Osteoblast (primary cell): ENCODE data around the gene WBP1. TPM values are rescaled to one million over a fixed set of nuclear protein-coding genes. Genes with fewer than 3 reads are reported as not detected.

Source experiments
- DNase-seq: peaks from one replicate; pipeline ENCODE4 v3.0.0; 2011; ENCODE audit warnings: low spot score, mixed read lengths; ENCODE audit not compliant: insufficient read length; ENCODE audit errors: missing footprints
- H2AFZ ChIP-seq: 2 replicates; pipeline ENCODE4 v1.6.0; 2011; ENCODE audit warnings: mild to moderate bottlenecking, low read length
- H3K27ac ChIP-seq: 2 replicates; pipeline ENCODE4 v1.5.1; 2011; ENCODE audit warnings: mild to moderate bottlenecking, low read depth, low read length, moderate library complexity
- H3K27me3 ChIP-seq: 2 replicates; pipeline ENCODE4 v1.6.0; 2012; ENCODE audit warnings: mild to moderate bottlenecking, control low read depth, inconsistent platforms, low read length, moderate library complexity; ENCODE audit not compliant: insufficient read depth
- H3K36me3 ChIP-seq: 2 replicates; pipeline ENCODE4 v1.5.1; 2011; ENCODE audit warnings: mild to moderate bottlenecking, low read length, control low read depth, moderate library complexity; ENCODE audit not compliant: insufficient read depth
- H3K4me1 ChIP-seq: 2 replicates; pipeline ENCODE4 v1.5.1; 2011; ENCODE audit warnings: mild to moderate bottlenecking, low read length, control low read depth, moderate library complexity; ENCODE audit not compliant: insufficient read depth
- H3K4me2 ChIP-seq: 2 replicates; pipeline ENCODE4 v1.6.0; 2011; ENCODE audit warnings: mild to moderate bottlenecking, low read length; ENCODE audit not compliant: insufficient read depth
- H3K4me3 ChIP-seq: fragments of 200-600 bp; sonication (generic); 3 replicates; pipeline ENCODE4 v1.5.1; 2012; ENCODE audit warnings: mild to moderate bottlenecking, low read length, inconsistent platforms; ENCODE audit not compliant: insufficient read depth
- H3K79me2 ChIP-seq: 2 replicates; pipeline ENCODE4 v1.6.0; 2012; ENCODE audit warnings: mild to moderate bottlenecking, low read length, control low read depth, inconsistent platforms; ENCODE audit not compliant: insufficient read depth
- H3K9me3 ChIP-seq: 2 replicates; pipeline ENCODE4 v1.5.1; 2011; ENCODE audit warnings: low read depth, low read length, control low read depth
- H4K20me1 ChIP-seq: 2 replicates; pipeline ENCODE4 v1.6.0; 2012; ENCODE audit warnings: mild to moderate bottlenecking, low read length, control low read depth; ENCODE audit not compliant: insufficient read depth
- total RNA-seq: library from RNA; depleted of rRNA; stranded (reverse); fragments of >200 nt; gene quantifications from 2 replicates; pipeline ENCODE4 v1.2.3, GENCODE V29; 2012
- TF ChIP-seq, protein P1 (sequence below): IDR thresholded peaks from 2 replicates; pipeline ENCODE4 v1.5.1; 2011; ENCODE audit warnings: mild to moderate bottlenecking, low read depth, low read length, moderate library complexity; ENCODE audit errors: extremely low read depth

Gene WBP1
- total RNA-seq, 1 donor, result 35.5 TPM

DNA sequence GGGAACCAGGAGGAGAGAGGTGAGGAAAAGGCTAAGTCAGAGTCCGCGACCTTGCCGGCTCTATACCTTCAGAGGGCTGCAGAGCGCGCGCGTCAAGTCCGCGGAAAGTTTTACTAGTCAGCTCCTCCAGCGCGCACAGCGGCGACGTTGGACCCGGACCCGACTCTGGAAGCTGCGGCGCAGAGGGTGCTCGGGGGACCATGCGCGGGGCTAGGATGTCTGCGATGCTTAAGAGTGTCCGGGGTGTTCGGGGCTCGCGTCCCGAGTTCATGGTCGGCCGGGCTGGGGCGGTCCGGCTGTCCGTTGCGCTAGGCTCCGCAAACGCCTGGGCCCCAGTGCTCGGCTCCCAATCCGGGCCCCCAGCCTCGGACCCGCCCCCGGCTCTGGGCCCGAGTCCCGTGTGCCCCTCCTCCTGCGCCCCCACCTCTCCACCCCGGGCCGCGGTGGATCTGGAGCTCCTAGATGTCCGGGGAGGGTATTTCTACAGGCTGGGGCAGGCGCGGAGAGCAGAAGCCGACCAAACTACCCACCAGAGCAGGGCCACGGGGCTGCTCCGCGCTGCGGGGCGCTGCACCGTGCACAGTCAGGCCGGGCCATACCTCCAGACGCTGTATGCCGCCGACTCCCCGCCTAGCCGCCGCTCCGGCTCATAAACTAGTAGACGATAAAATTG is 41.2 kb downstream of the WBP1 start, which contains the start of gene LBX2:
Gene LBX2, minus strand, starts transcription at position 337 of the 673 bp plus-strand sequence. Its CDS starts 66 bp downstream, at position 271.
- H3K9me3 ChIP-seq, result no peaks in the 10 kb centered on the region

GRCh38 chr2:74499940-74500577 is 41.8 kb downstream of the WBP1 start:
- no peaks in the 10 kb centered on the region for H3K27me3 ChIP-seq
- DNase-seq, result peak; percentile 72
- H3K9me3 ChIP-seq, result no peaks in the 10 kb centered on the region
- no peak overlapping the region for H3K27ac ChIP-seq
- H3K4me2 ChIP-seq, result peak overlapping the region; percentile 84
- peaks cover 32% of the 10 kb centered on the region for H3K4me1 ChIP-seq
- no peak overlapping the region for H2AFZ ChIP-seq
- H3K79me2 ChIP-seq, result peaks cover 21% of the 10 kb centered on the region
- H3K36me3 ChIP-seq, result peaks cover 7% of the 10 kb centered on the region
- TF ChIP-seq, protein P1, sequence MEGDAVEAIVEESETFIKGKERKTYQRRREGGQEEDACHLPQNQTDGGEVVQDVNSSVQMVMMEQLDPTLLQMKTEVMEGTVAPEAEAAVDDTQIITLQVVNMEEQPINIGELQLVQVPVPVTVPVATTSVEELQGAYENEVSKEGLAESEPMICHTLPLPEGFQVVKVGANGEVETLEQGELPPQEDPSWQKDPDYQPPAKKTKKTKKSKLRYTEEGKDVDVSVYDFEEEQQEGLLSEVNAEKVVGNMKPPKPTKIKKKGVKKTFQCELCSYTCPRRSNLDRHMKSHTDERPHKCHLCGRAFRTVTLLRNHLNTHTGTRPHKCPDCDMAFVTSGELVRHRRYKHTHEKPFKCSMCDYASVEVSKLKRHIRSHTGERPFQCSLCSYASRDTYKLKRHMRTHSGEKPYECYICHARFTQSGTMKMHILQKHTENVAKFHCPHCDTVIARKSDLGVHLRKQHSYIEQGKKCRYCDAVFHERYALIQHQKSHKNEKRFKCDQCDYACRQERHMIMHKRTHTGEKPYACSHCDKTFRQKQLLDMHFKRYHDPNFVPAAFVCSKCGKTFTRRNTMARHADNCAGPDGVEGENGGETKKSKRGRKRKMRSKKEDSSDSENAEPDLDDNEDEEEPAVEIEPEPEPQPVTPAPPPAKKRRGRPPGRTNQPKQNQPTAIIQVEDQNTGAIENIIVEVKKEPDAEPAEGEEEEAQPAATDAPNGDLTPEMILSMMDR, result no peak
- H3K4me3 ChIP-seq, result peak overlapping the region; percentile 75
- H4K20me1 ChIP-seq, result no peaks in the 10 kb centered on the region

More for the DNA sequence above, 41.2 kb downstream of the WBP1 start, which contains the start of gene LBX2:
- Histone ChIP-seq H4K20me1 (no peaks in the 10 kb centered on the region), H2AFZ (peak within 1 kb of the TSS; percentile 76), H3K4me2 (peak within 1 kb of the TSS; percentile 84), H3K36me3 (peaks cover under 1% of the 10 kb centered on the region), H3K4me1 (peaks cover 25% of the 10 kb centered on the region), H3K27ac (no peak within 1 kb of the TSS), H3K79me2 (peaks cover 15% of the 10 kb centered on the region), H3K27me3 (no peaks in the 10 kb centered on the region), H3K4me3 (peak within 1 kb of the TSS; percentile 75)
- DNase-seq, result peak; percentile 85
- TF ChIP-seq, protein P1, result no peak

DNA sequence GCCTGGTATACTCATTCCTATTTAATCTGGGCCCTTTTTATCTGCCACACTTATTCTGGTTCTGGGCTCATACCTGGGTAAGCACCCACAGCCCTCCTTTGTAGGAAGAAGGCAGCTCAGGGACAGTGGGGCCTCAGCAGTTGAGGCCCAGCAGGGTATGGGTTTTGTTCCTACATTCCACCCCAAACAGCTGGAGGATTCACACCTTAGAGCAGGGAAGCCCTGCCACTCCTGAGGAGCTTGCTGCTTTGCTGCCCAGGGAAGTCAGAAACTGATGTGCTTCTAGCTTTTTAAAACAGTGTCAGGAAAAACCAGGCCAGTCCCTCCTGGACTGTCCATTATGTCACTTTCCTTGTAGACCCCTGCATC is 42.3 kb downstream of the WBP1 start:
- Histone ChIP-seq H3K27ac (no peak overlapping the region), H3K27me3 (no peaks in the 10 kb centered on the region), H3K36me3 (peaks cover 12% of the 10 kb centered on the region), H3K9me3 (no peaks in the 10 kb centered on the region), H3K4me1 (peaks cover 37% of the 10 kb centered on the region), H3K4me3 (no peak overlapping the region), H3K79me2 (peaks cover 26% of the 10 kb centered on the region), H3K4me2 (no peak overlapping the region), H2AFZ (no peak overlapping the region), H4K20me1 (no peaks in the 10 kb centered on the region)
- TF ChIP-seq, protein P1, result no peak
- DNase-seq, result no peak
